ENCODE measurements around the gene RIC8A.

The RIC8A gene

DNA sequence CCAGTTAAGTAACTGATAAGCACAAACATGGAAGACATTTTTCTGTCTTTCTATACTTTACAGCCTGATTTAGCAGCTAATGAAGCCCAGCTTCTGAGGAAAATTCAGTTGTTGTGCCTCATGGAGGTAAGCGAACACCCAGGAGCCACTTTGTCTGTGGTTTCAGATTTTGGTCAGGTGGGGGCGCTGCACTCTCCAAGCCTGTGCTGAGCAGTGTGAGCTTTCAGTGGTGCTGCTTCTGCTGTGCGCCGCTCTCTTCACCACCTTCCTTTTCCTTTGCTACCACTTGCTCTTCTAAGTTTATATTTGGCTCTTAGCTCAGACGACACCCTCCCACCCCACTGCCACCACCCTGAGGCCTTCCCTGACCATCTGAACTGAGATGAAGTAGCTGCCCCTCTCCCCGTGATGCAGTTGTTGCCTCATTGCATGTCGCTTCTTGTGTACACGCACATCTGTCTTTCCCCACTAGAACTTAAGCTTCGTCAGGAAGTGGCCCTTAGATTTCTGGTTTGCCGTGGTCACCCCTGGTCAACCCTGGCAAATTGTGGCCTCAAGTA is 43.3 kb downstream of the RIC8A start:
- DNase-seq, result peak; percentile 4

DNA sequence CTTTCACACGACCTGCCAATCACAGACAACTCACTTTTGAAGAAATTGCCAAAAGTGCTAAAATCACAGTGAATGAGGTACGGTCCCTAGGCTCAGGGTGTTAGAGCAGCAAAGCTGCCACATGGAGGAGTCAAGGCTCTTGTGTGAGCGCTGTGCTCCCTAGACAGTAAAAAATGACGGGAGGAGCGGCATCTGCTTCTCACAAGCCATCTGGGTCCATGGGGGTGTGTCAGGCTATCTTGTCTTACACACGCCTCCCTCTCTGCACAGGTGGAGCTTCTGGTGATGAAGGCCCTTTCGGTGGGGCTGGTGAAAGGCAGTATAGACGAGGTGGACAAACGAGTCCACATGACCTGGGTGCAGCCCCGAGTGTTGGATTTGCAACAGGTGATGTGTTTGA is 44.0 kb downstream of the RIC8A start:
- no peak for DNase-seq

DNA sequence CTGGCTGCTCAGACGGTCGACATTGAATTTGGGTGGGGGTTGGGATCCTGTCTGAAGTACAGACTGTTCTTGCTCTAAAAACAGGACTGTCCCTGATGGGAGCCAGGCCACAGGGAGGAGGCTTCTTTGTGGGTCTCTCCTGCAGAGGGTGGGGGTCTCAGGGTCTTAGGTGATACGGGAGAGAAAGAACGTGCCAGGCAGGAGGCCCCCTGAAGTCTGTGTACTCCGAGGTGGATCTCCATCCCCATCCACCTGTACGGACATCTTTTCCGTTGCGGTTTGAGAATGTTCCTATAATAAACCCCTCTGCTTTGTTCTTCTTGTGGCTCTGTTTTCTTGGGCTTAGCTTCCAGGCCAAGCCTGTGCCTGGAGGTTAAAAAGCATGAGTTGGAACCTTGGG is 45.2 kb downstream of the RIC8A start:
- DNase-seq, result no peak

DNA sequence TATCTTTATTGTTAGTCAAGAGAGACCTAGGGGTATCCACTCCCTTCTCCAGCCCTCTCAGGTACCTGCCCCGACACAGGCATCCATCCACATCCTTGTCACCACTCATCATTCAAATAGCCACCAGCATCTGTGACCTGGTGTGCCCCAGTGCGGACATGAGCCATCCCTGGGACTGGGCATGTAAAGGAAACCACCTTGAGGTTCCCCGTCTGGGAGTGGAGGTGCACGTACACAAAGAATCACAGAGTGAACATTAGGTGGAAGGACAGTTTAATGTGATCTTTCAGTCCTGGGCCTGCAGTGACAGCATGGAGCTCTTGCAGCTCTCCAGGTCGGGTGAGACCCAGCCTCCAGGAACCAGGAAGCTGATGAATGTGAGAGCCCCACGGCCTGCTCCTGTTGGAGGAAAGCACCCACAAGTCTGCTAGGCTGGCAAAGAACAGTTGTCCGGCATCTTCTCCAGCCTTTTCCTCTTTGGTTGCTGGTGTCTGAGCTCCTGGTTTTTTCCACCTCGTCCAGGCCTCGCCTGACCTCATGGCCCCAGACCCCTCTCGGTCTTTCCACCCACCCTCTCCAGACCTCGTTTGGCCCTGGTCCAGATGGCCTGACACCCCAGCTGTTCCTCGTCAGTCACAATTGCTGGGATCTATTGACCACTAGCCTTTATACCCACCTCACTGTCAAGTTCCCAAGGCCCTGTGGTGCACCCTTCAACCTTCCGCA is 45.8 kb downstream of the RIC8A start:
- no peak for DNase-seq

DNA sequence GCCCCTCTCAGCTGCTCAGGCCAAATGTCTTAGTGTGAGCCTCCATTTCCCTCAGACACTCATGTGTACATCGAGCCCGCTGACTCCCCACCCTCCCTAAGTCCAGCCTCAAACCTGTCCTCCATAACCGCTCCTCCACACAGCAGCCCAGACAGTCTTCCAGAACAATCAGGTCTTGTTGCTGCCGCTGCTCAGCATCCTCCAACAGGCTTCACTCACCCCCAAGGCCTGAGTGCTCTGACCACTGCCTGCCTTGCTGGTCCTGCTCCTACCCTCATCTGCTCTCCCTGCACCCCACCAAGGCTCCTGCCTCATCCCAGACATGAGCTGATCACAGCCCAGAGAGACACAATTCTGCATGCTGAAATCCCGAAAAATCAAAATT is 46.4 kb downstream of the RIC8A start:
- no peak for DNase-seq

DNA sequence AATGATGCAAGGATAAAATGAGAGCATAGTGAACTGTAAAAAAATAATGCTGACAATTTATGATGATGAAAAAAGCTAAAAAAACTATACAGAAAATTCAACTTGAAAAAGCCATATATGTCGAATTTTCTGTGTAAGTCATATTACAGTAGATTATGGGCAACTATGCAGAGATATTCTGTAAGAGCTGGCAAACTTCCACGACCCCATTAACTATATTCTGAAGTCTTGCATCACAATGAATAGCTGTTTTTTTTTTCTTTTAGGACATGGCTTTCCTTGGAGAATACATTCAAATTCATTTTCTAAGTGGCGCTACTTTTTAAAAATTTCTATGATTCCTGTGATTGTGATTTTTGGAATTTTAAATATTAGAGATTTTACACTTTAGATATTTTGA is 47.7 kb downstream of the RIC8A start:
- no peak for DNase-seq

DNA sequence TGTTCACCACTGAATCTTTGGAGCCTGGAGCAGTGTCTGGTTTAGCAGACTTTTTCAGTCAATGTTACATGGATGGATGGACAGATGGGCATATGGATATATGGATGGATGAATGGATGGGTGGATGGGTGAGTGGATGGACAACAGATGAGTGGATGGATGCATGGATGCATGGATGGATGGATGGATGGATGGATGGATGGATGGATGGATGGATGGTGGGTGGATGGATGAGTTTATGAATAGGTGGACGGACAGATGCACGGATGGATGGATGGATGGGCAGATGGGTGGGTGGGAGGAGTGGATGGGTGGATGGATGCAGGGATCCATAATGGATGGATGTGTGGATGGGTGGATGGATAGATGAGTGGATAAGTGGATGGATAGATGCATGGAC is 48.3 kb downstream of the RIC8A start:
- no peak for DNase-seq

DNA sequence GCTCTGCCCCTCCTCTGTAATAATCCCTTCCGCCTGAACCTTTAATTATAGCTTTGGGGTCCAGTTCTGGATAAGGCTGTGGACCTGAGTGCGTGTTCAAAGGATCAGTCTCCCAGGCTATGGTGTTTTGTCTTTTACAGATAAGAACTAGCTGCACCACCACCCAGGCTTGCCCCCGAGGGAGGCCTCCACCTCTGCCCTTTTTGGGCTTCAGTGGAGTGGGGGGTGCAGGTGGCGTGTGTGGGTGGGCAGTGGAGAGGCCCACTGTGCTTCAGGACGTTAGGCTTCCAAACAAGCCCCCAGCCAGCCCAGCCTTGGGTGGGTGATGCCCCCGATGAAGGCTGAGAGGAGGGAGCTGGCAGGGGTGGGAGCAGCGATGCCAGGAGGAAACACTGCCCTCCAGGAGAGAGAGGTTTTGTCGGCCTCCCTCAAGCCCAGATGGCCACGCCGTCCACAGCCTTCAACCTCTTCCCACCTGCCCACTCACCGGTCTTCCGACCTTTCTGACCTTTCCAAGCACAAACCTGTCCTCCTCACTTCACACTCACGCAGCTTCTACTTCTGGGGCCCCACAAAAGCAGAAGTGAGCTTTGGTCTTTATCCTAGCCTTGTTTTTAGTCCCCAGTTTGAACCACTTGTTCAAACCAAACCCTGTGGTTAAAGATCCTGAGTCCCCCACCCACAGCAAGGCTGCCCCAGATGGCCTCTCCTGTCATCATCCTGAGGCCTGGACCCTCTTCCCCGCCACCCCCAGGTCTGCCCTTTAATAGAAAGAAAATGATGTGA is 49.6 kb downstream of the RIC8A start:
- no peak for DNase-seq

DNA sequence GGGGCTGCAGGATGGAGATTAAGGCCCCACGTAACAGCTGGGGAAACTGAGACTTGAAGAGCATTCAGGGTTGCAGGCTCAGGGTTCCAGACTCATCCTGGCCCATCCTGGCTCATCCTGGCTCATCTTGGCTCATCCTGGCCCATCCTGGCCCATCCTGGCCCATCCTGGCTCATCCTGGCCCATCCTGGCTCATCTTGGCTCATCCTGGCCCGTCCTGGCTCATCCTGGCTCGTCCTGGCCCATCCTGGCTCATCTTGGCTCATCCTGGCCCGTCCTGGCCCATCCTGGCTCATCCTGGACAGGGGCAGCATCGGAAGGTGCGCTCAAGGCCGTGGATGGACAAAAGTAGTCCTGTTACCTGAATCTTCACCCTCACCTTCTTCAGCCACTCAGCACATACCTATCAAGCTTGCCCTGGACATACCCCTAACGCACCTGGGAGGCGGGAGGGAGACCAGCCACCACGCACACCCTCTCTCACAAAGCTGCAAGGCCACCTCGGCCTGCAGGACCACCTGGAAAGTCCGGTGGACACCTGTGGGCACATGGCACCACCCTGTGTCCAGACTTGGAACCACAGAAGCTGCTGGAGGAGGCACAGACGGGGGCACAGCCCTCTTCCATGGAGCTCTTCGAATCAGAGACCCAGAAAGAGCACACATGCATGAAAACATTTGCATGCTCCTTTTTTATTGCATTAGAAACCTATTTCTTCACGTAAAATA is 50.4 kb downstream of the RIC8A start:
- no peak for DNase-seq

DNA sequence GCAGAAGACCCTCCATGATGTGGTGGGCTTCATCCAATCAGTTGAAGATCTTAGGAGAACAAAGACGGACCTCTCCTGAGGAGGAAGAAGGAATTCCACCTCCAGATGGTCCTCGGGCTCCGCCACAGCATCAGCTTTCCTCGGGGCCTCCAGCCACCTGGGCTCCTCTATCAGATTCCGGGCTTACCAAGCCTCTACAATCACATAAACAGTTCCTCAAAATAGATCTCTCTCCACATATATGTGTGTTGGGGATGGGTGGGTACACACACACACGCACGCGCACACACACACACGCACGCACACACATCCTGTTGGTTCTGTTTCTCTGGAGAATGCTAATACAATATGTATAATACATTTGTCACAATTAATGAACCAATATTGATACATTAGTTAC is 51.9 kb downstream of the RIC8A start:
- DNase-seq, result no peak

DNA sequence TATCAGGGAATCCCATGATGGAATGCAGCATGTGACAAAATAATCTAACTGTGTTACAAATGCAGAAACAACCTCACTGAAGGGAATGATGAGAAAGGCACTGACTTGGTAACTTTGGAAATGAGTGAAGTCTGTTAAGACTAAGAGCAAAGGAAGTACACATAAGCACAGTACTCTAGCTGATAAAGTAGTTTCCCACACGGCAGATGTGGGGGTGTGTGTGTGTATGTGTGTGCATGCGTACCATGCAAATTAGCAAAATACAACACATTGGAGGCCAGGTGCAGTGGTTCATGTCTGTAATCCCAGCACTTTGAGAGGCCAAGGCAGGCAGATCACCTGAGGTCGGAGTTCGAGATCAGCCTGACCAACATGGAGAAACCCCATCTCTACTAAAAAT is 54.1 kb downstream of the RIC8A start:
- no peak for DNase-seq

All from NCI-H1436 (cell line).